ENCODE measurements around the gene MS4A4A.

MS4A4A gene

DNA sequence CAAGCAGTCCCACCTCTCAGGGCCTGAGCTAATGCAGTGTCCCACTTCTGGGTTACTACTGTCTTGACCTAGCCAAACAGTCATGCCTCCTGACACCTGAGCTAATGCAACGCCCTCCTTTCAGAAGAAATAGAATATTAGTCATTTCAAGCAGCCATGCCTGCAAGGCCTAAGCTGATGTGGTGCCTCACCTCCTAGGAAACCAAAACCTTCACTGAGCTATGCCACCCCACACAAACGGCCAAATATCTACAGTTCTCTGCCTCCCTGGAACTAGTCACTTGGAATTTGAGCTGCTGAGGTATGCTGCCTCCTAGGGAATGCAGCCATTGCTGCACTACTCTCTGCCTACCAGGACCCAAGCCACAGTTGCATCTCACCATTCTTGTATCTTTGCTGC is 38.3 kb downstream of the MS4A4A start:
- H3K4me1 ChIP-seq (ENCODE audit: control insufficient read depth in 2 of 2, insufficient read depth in 1 of 2, low read depth in 1 of 2, low read length in 2 of 2): peaks cover 0 to 10% of the 10 kb centered on the region in 2 donors
- H3K14ac ChIP-seq (ENCODE audit: low read length): no peak overlapping the region
- no peak overlapping the region for H2BK5ac ChIP-seq (ENCODE audit: low read length)
- H3K9ac ChIP-seq (ENCODE audit: low read depth, low read length, poor library complexity): no peak overlapping the region
- H4K91ac ChIP-seq (ENCODE audit: low read depth, low read length, poor library complexity): no peak overlapping the region
- no peak overlapping the region for H2AFZ ChIP-seq (ENCODE audit: low read length)
- peaks cover 2 to 10% of the 10 kb centered on the region in 2 donors for H3K9me3 ChIP-seq (replicated peaks in 1 of 2; ENCODE audit: control insufficient read depth in 2 of 2, insufficient read depth in 1 of 2, low read depth in 1 of 2, low read length in 2 of 2)
- no peak overlapping the region for H3K27ac ChIP-seq (replicated peaks; ENCODE audit: low read length)
- H2BK120ac ChIP-seq (ENCODE audit: low read depth, low read length): no peak overlapping the region
- H4K8ac ChIP-seq (ENCODE audit: low read depth, low read length): no peak overlapping the region
- no peak overlapping the region for H3K4ac ChIP-seq (ENCODE audit: low read length)
- no peak overlapping the region for H3K4me2 ChIP-seq (ENCODE audit: insufficient read depth, low read length, poor library complexity, severe bottlenecking)
- H3K4me3 ChIP-seq (ENCODE audit: low read length in 2 of 2): no peak overlapping the region
- H2BK15ac ChIP-seq (ENCODE audit: low read length): no peak overlapping the region
- H2AK5ac ChIP-seq (ENCODE audit: low read depth, low read length): no peak overlapping the region
- no peak for DNase-seq (ENCODE audit: low spot score)
- WGBS, 2 donors (ENCODE audit: extremely low coverage in 2 of 2, insufficient read length in 2 of 2, insufficient replicate concordance in 1 of 2): no CpG with 5 or more reads among the region's 2 CpGs
- no peak overlapping the region for H3K18ac ChIP-seq (ENCODE audit: low read length)
- no peaks in the 10 kb centered on the region for H3K27me3 ChIP-seq (ENCODE audit: control insufficient read depth in 3 of 3, insufficient read depth in 3 of 3, low read depth in 1 of 3, low read length in 3 of 3)
- H3K79me1 ChIP-seq (ENCODE audit: low read depth, low read length): no peaks in the 10 kb centered on the region
- H3K23ac ChIP-seq (ENCODE audit: low read depth, low read length, poor library complexity): no peak overlapping the region
- H3K36me3 ChIP-seq (replicated peaks in 1 of 2; ENCODE audit: control insufficient read depth in 2 of 2, insufficient read depth in 2 of 2, low read length in 2 of 2): no peaks in the 10 kb centered on the region
- H2BK12ac ChIP-seq (ENCODE audit: low read length): no peak overlapping the region

DNA sequence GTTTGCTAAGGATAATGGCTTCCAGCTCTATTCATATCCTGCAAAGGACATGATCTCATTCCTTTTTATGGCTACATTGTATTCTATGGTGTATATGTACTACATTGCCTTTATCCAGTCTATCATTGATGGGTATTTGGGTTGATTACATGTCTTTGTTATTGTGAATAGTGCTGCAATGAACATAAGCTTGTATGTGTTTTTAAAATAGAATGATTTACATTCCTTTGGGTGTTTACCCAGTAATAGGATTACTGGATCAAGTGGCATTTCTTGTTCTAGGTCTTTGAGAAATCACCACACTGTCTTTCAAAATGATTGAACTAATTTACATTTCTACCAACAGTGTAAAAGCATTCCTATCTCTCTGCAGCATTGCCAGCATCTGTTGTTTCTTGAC is 40.6 kb downstream of the MS4A4A start:
- Histone ChIP-seq H4K91ac (ENCODE audit: low read depth, low read length, poor library complexity) (no peak overlapping the region), H3K27me3 (ENCODE audit: control insufficient read depth in 3 of 3, insufficient read depth in 3 of 3, low read depth in 1 of 3, low read length in 3 of 3) (no peaks in the 10 kb centered on the region), H2BK12ac (ENCODE audit: low read length) (no peak overlapping the region), H3K36me3 (replicated peaks in 1 of 2; ENCODE audit: control insufficient read depth in 2 of 2, insufficient read depth in 2 of 2, low read length in 2 of 2) (no peaks in the 10 kb centered on the region), H3K27ac (replicated peaks; ENCODE audit: low read length) (no peak overlapping the region), H3K4me3 (ENCODE audit: low read length in 2 of 2) (no peak overlapping the region), H2AFZ (ENCODE audit: low read length) (no peak overlapping the region), H3K18ac (ENCODE audit: low read length) (no peak overlapping the region), H2BK120ac (ENCODE audit: low read depth, low read length) (no peak overlapping the region), H2BK15ac (ENCODE audit: low read length) (no peak overlapping the region), H3K4me2 (ENCODE audit: insufficient read depth, low read length, poor library complexity, severe bottlenecking) (no peak overlapping the region), H3K23ac (ENCODE audit: low read depth, low read length, poor library complexity) (no peak overlapping the region), H3K9ac (ENCODE audit: low read depth, low read length, poor library complexity) (no peak overlapping the region), H3K14ac (ENCODE audit: low read length) (no peak overlapping the region), H2BK5ac (ENCODE audit: low read length) (no peak overlapping the region), H3K4ac (ENCODE audit: low read length) (no peak overlapping the region), H3K9me3 (replicated peaks in 1 of 2; ENCODE audit: control insufficient read depth in 2 of 2, insufficient read depth in 1 of 2, low read depth in 1 of 2, low read length in 2 of 2) (peaks cover 2 to 10% of the 10 kb centered on the region in 2 donors), H3K4me1 (ENCODE audit: control insufficient read depth in 2 of 2, insufficient read depth in 1 of 2, low read depth in 1 of 2, low read length in 2 of 2) (peaks cover 0 to 2% of the 10 kb centered on the region in 2 donors), H3K79me1 (ENCODE audit: low read depth, low read length) (no peaks in the 10 kb centered on the region), H4K8ac (ENCODE audit: low read depth, low read length) (no peak overlapping the region), H2AK5ac (ENCODE audit: low read depth, low read length) (no peak overlapping the region)
- DNase-seq (ENCODE audit: low spot score): no peak

DNA sequence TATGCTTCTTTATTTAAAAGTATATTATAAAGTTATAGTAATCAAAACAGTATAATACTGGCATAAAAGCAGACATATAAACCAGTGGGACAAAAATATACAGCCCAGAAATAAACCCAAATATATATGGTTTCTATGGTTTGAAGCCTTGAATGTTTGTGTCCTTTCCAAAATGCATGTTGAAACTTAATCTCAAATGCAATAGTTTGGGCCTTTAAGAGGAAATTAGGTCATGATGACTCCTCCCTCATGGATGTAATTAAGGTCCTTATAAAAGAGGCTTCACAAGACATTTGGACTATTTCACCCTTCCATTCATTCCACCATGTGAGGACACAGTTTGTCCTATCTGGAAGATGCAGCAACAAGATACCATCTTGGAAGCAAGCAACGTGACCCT is 46.5 kb downstream of the MS4A4A start, which contains the start of gene MS4A6E:
Gene MS4A6E (plus strand): TSS at position 301 of the 400 bp plus-strand sequence. CDS start 7,641 bp downstream, outside the sequence.
- no peak for DNase-seq (ENCODE audit: low spot score)
- H3K4me2 ChIP-seq (ENCODE audit: insufficient read depth, low read length, poor library complexity, severe bottlenecking): no peak within 1 kb of the TSS
- no peak within 1 kb of the TSS for H2BK15ac ChIP-seq (ENCODE audit: low read length)
- peak within 1 kb of the TSS; percentile 47 for H3K14ac ChIP-seq (ENCODE audit: low read length)
- H3K4me3 ChIP-seq (ENCODE audit: low read length in 2 of 2): no peak within 1 kb of the TSS
- H2BK120ac ChIP-seq (ENCODE audit: low read depth, low read length): no peak within 1 kb of the TSS
- no peak within 1 kb of the TSS for H3K27ac ChIP-seq (replicated peaks; ENCODE audit: low read length)
- no peak within 1 kb of the TSS for H2AK5ac ChIP-seq (ENCODE audit: low read depth, low read length)
- H3K27me3 ChIP-seq (ENCODE audit: control insufficient read depth in 3 of 3, insufficient read depth in 3 of 3, low read depth in 1 of 3, low read length in 3 of 3): no peaks in the 10 kb centered on the region
- WGBS, 2 donors (ENCODE audit: extremely low coverage in 2 of 2, insufficient read length in 2 of 2, insufficient replicate concordance in 1 of 2): no CpG with 5 or more reads among the region's 1 CpG
- H3K9me3 ChIP-seq (replicated peaks in 1 of 2; ENCODE audit: control insufficient read depth in 2 of 2, insufficient read depth in 1 of 2, low read depth in 1 of 2, low read length in 2 of 2): no peaks in the 10 kb centered on the region
- H3K23ac ChIP-seq (ENCODE audit: low read depth, low read length, poor library complexity): no peak within 1 kb of the TSS
- no peak within 1 kb of the TSS for H3K18ac ChIP-seq (ENCODE audit: low read length)
- H4K91ac ChIP-seq (ENCODE audit: low read depth, low read length, poor library complexity): peak within 1 kb of the TSS; percentile 53
- no peak within 1 kb of the TSS for H4K8ac ChIP-seq (ENCODE audit: low read depth, low read length)
- no peak within 1 kb of the TSS for H2BK5ac ChIP-seq (ENCODE audit: low read length)
- H3K79me1 ChIP-seq (ENCODE audit: low read depth, low read length): no peaks in the 10 kb centered on the region
- H3K4ac ChIP-seq (ENCODE audit: low read length): no peak within 1 kb of the TSS
- H2AFZ ChIP-seq (ENCODE audit: low read length): no peak within 1 kb of the TSS
- no peaks in the 10 kb centered on the region for H3K36me3 ChIP-seq (replicated peaks in 1 of 2; ENCODE audit: control insufficient read depth in 2 of 2, insufficient read depth in 2 of 2, low read length in 2 of 2)
- no peaks in the 10 kb centered on the region for H3K4me1 ChIP-seq (ENCODE audit: control insufficient read depth in 2 of 2, insufficient read depth in 1 of 2, low read depth in 1 of 2, low read length in 2 of 2)
- no peak within 1 kb of the TSS for H3K9ac ChIP-seq (ENCODE audit: low read depth, low read length, poor library complexity)
- H2BK12ac ChIP-seq (ENCODE audit: low read length): no peak within 1 kb of the TSS

DNA sequence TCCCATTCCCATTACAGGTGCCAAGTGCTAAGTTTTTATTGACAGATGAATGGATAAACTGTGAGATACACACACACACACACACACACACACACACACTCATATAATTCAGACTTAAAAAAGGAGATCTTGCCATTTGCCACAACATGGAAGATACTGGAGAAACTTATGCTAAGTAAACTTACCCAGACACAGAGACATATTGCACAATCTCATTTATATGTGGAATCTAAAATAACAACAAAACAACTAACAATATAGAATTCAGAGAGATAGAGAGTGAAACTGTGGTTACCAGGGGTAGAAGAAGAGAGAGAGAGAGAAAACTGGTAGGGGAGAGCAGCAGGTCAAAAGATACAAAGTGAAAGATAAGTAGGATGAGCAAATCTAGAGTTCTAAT is 48.0 kb downstream of the MS4A4A start:
- Histone ChIP-seq H3K9me3 (replicated peaks in 1 of 2; ENCODE audit: control insufficient read depth in 2 of 2, insufficient read depth in 1 of 2, low read depth in 1 of 2, low read length in 2 of 2) (no peaks in the 10 kb centered on the region), H3K36me3 (replicated peaks in 1 of 2; ENCODE audit: control insufficient read depth in 2 of 2, insufficient read depth in 2 of 2, low read length in 2 of 2) (no peaks in the 10 kb centered on the region), H3K14ac (ENCODE audit: low read length) (no peak overlapping the region), H2BK120ac (ENCODE audit: low read depth, low read length) (no peak overlapping the region), H3K4ac (ENCODE audit: low read length) (no peak overlapping the region), H2BK5ac (ENCODE audit: low read length) (no peak overlapping the region), H4K8ac (ENCODE audit: low read depth, low read length) (no peak overlapping the region), H3K18ac (ENCODE audit: low read length) (no peak overlapping the region), H4K91ac (ENCODE audit: low read depth, low read length, poor library complexity) (no peak overlapping the region), H2AFZ (ENCODE audit: low read length) (no peak overlapping the region), H3K4me2 (ENCODE audit: insufficient read depth, low read length, poor library complexity, severe bottlenecking) (no peak overlapping the region), H2BK12ac (ENCODE audit: low read length) (no peak overlapping the region), H2BK15ac (ENCODE audit: low read length) (no peak overlapping the region), H3K27ac (replicated peaks; ENCODE audit: low read length) (no peak overlapping the region), H3K4me3 (ENCODE audit: low read length in 2 of 2) (no peak overlapping the region), H3K27me3 (ENCODE audit: control insufficient read depth in 3 of 3, insufficient read depth in 3 of 3, low read depth in 1 of 3, low read length in 3 of 3) (no peaks in the 10 kb centered on the region), H3K23ac (ENCODE audit: low read depth, low read length, poor library complexity) (no peak overlapping the region), H3K9ac (ENCODE audit: low read depth, low read length, poor library complexity) (no peak overlapping the region), H2AK5ac (ENCODE audit: low read depth, low read length) (no peak overlapping the region), H3K4me1 (ENCODE audit: control insufficient read depth in 2 of 2, insufficient read depth in 1 of 2, low read depth in 1 of 2, low read length in 2 of 2) (no peaks in the 10 kb centered on the region), H3K79me1 (ENCODE audit: low read depth, low read length) (no peaks in the 10 kb centered on the region)
- no peak for DNase-seq (ENCODE audit: low spot score)

Data from neuronal stem cell (in vitro differentiated cells).